ENCODE measurements around the gene DIP2A. TPM values are rescaled to one million over a fixed set of nuclear protein-coding genes. Genes with fewer than 3 reads are reported as not detected.
"Not testable (repeated sequence)": the region's sequence is repeated elsewhere in the genome, so short reads cannot be mapped to it uniquely, and the experiment has no call there.

The DIP2A gene
- total and polyA plus RNA-seq, 4 donors = 5.3 to 61.5 (median 28.0) TPM

- no peaks in the 10 kb centered on the region for H3K27me3 ChIP-seq (ENCODE audit: control insufficient read depth in 1 of 2, insufficient read depth in 2 of 2, low read length in 1 of 2)
- no peak overlapping the region for H3K27ac ChIP-seq (ENCODE audit: low read depth in 1 of 2, low read length in 2 of 2)
- no peak for ATAC-seq (ENCODE audit: low FRiP score)
- no peak for DNase-seq
- WGBS, 2 donors = 54% methylated on average over 5 of the region's 5 CpGs
- H3K36me3 ChIP-seq (ENCODE audit: control insufficient read depth in 1 of 2, insufficient read depth in 2 of 2, low read length in 1 of 2) = no peaks in the 10 kb centered on the region
- H3K4me3 ChIP-seq (ENCODE audit: low read length in 2 of 2) = no peak overlapping the region
- H3K4me1 ChIP-seq (ENCODE audit: control insufficient read depth in 1 of 2, insufficient read depth in 2 of 2, low read length in 2 of 2) = peaks cover 0 to 3% of the 10 kb centered on the region in 2 donors
- H3K9me3 ChIP-seq (ENCODE audit: control insufficient read depth, low read length) = no peaks in the 10 kb centered on the region
- intact Hi-C loops (cut with DNase I) = no loop called here
Measured at GRCh38 chr21:46461909-46462308, 3.2 kb downstream of the DIP2A start.

DNA sequence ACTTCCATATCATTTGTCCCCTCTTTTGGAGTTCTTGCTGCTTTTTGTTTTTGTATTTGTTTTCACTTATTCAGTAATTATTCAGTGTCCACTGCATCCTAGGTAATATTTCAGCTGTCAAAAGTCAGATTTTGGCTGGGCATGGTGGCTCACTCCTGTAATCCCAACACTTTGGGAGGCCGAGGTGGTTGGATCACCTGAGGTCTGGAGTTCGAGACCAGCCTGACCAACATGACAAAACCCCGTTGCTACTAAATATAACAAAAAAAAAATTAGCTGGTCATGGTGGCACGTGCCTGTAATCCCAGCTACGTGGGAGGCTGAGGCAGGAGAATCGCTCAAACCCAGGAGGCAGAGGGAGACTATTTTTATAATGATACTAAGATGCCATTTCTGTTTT lies 6.5 kb downstream of the DIP2A start:
- ATAC-seq (ENCODE audit: low FRiP score); H3K36me3 ChIP-seq (ENCODE audit: control insufficient read depth in 1 of 2, insufficient read depth in 2 of 2, low read length in 1 of 2); intact Hi-C loops (cut with DNase I); H3K4me3 ChIP-seq (ENCODE audit: low read length in 2 of 2); H3K4me1 ChIP-seq (ENCODE audit: control insufficient read depth in 1 of 2, insufficient read depth in 2 of 2, low read length in 2 of 2); H3K9me3 ChIP-seq (ENCODE audit: control insufficient read depth, low read length); H3K27me3 ChIP-seq (ENCODE audit: control insufficient read depth in 1 of 2, insufficient read depth in 2 of 2, low read length in 1 of 2); DNase-seq; H3K27ac ChIP-seq (ENCODE audit: low read depth in 1 of 2, low read length in 2 of 2): not testable (repeated sequence)
- 94% methylated on average over 6 of the region's 6 CpGs for whole genome bisulfite sequencing, 2 donors

DNA sequence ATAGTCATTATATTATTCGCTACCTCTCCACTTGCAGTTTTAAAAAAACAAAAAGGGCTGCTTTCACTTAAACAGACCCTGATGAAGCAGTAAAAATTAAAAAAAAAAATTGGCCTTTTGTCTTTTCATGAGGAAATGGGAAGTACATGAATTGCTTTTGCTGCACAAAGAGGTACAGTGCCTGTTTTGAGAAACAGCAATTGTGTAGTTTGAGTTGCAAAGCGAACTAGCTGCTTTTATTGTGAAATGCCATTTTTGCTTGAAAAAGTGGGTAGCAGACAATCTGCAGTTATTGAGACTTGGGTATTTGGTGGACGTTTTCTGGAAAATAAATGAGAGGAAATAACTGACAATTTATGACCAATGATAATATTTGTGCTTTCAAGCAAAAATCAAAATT lies 7.0 kb downstream of the DIP2A start:
- DNase-seq (no peak), ATAC-seq (ENCODE audit: low FRiP score) (no peak)
- peaks cover 0 to 3% of the 10 kb centered on the region in 2 donors for H3K4me1 ChIP-seq (ENCODE audit: control insufficient read depth in 1 of 2, insufficient read depth in 2 of 2, low read length in 2 of 2)
- WGBS, 2 donors = 77 to 81% methylated on average over 3 of the region's 3 CpGs
- H3K27ac ChIP-seq (ENCODE audit: low read depth in 1 of 2, low read length in 2 of 2) = no peak overlapping the region
- no peak overlapping the region for H3K4me3 ChIP-seq (ENCODE audit: low read length in 2 of 2)
- no peaks in the 10 kb centered on the region for H3K27me3 ChIP-seq (ENCODE audit: control insufficient read depth in 1 of 2, insufficient read depth in 2 of 2, low read length in 1 of 2)
- no peaks in the 10 kb centered on the region for H3K9me3 ChIP-seq (ENCODE audit: control insufficient read depth, low read length)
- intact Hi-C loops (cut with DNase I) = no loop called here
- H3K36me3 ChIP-seq (ENCODE audit: control insufficient read depth in 1 of 2, insufficient read depth in 2 of 2, low read length in 1 of 2) = peaks cover 0 to 2% of the 10 kb centered on the region in 2 donors

DNA sequence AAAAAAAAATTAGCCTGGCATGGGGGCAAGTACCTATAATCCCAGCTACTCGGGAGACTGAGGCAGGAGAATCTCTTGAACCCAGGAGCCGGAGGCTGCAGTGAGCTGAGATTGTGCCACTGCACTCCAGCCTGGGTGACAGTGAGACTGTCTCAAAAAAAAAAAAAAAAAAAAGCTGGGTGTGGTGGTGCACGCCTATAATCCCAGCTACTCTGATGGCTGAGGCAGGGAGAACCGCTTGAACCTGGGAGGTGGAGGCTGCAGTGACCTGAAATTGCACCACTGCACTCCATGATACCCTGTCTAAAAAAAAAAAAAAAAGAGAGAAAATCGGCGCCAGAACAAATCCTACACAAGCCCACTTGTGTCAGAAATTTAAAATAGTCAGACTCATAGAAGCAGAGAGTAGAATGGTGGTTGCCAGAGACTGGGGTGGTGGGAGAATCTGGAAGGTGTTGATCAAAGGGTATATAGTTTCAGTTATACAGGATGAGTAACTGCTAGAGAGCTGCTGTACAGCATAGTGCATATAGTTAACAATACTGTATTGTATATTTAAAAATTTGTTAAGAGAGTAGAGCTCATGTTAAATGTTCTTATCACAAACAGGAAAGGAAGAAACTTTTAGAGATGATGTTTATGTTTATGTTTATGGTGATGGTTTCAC lies 9.6 kb downstream of the DIP2A start:
- H3K36me3 ChIP-seq (ENCODE audit: control insufficient read depth in 1 of 2, insufficient read depth in 2 of 2, low read length in 1 of 2) = peaks cover 0 to 2% of the 10 kb centered on the region in 2 donors
- no peaks in the 10 kb centered on the region for H3K27me3 ChIP-seq (ENCODE audit: control insufficient read depth in 1 of 2, insufficient read depth in 2 of 2, low read length in 1 of 2)
- H3K4me1 ChIP-seq (ENCODE audit: control insufficient read depth in 1 of 2, insufficient read depth in 2 of 2, low read length in 2 of 2) = no peaks in the 10 kb centered on the region
- intact Hi-C loops (cut with DNase I) = no loop called here
- H3K4me3 ChIP-seq (ENCODE audit: low read length in 2 of 2) = no peak overlapping the region
- ATAC-seq (ENCODE audit: low FRiP score) = no peak
- no peak for DNase-seq
- 81 to 82% methylated on average over 6 of the region's 6 CpGs for WGBS, 2 donors
- H3K27ac ChIP-seq (ENCODE audit: low read depth in 1 of 2, low read length in 2 of 2) = no peak overlapping the region
- H3K9me3 ChIP-seq (ENCODE audit: control insufficient read depth, low read length) = no peaks in the 10 kb centered on the region

- no peaks in the 10 kb centered on the region for H3K4me1 ChIP-seq (ENCODE audit: control insufficient read depth in 1 of 2, insufficient read depth in 2 of 2, low read length in 2 of 2)
- no peak overlapping the region for H3K27ac ChIP-seq (ENCODE audit: low read depth in 1 of 2, low read length in 2 of 2)
- no peak overlapping the region for H3K4me3 ChIP-seq (ENCODE audit: low read length in 2 of 2)
- H3K9me3 ChIP-seq (ENCODE audit: control insufficient read depth, low read length) = no peaks in the 10 kb centered on the region
- DNase-seq = no peak
- 87 to 89% methylated on average over 3 of the region's 3 CpGs for WGBS, 2 donors
- H3K36me3 ChIP-seq (ENCODE audit: control insufficient read depth in 1 of 2, insufficient read depth in 2 of 2, low read length in 1 of 2) = peaks cover 0 to 2% of the 10 kb centered on the region in 2 donors
- ATAC-seq (ENCODE audit: low FRiP score) = no peak
- intact Hi-C loops (cut with DNase I) = no loop called here
- H3K27me3 ChIP-seq (ENCODE audit: control insufficient read depth in 1 of 2, insufficient read depth in 2 of 2, low read length in 1 of 2) = no peaks in the 10 kb centered on the region
Measured at GRCh38 chr21:46469275-46469674, 10.6 kb downstream of the DIP2A start.

GRCh38 chr21:46471514-46471913 lies 12.8 kb downstream of the DIP2A start:
- WGBS, 2 donors = 92 to 93% methylated on average over 1 of the region's 1 CpG
- no peak overlapping the region for H3K4me3 ChIP-seq (ENCODE audit: low read length in 2 of 2)

GRCh38 chr21:46472246-46472645 lies 13.6 kb downstream of the DIP2A start:
- intact Hi-C loops (cut with DNase I) = no loop called here
- Histone ChIP-seq H3K9me3 (ENCODE audit: control insufficient read depth, low read length) (no peaks in the 10 kb centered on the region), H3K4me1 (ENCODE audit: control insufficient read depth in 1 of 2, insufficient read depth in 2 of 2, low read length in 2 of 2) (no peaks in the 10 kb centered on the region), H3K27me3 (ENCODE audit: control insufficient read depth in 1 of 2, insufficient read depth in 2 of 2, low read length in 1 of 2) (no peaks in the 10 kb centered on the region), H3K4me3 (ENCODE audit: low read length in 2 of 2) (no peak overlapping the region), H3K27ac (ENCODE audit: low read depth in 1 of 2, low read length in 2 of 2) (no peak overlapping the region), H3K36me3 (ENCODE audit: control insufficient read depth in 1 of 2, insufficient read depth in 2 of 2, low read length in 1 of 2) (peaks cover 0 to 3% of the 10 kb centered on the region in 2 donors)
- 93 to 95% methylated on average over 6 of the region's 6 CpGs for WGBS, 2 donors
- peak; percentile 52 for ATAC-seq (ENCODE audit: low FRiP score)
- DNase-seq = no peak

More at GRCh38 chr21:46471514-46471913, 12.8 kb downstream of the DIP2A start:
- Histone ChIP-seq H3K27ac (ENCODE audit: low read depth in 1 of 2, low read length in 2 of 2) (no peak overlapping the region), H3K4me1 (ENCODE audit: control insufficient read depth in 1 of 2, insufficient read depth in 2 of 2, low read length in 2 of 2) (no peaks in the 10 kb centered on the region), H3K9me3 (ENCODE audit: control insufficient read depth, low read length) (no peaks in the 10 kb centered on the region), H3K36me3 (ENCODE audit: control insufficient read depth in 1 of 2, insufficient read depth in 2 of 2, low read length in 1 of 2) (peaks cover 0 to 3% of the 10 kb centered on the region in 2 donors), H3K27me3 (ENCODE audit: control insufficient read depth in 1 of 2, insufficient read depth in 2 of 2, low read length in 1 of 2) (no peaks in the 10 kb centered on the region)
- ATAC-seq (ENCODE audit: low FRiP score) (no peak), DNase-seq (no peak)
- intact Hi-C loops (cut with DNase I) = no loop called here

- no peak overlapping the region for H3K4me3 ChIP-seq (ENCODE audit: low read length in 2 of 2)
- H3K36me3 ChIP-seq (ENCODE audit: control insufficient read depth in 1 of 2, insufficient read depth in 2 of 2, low read length in 1 of 2) = peaks cover 0 to 2% of the 10 kb centered on the region in 2 donors
- ATAC-seq (ENCODE audit: low FRiP score) (no peak), DNase-seq (no peak)
- H3K9me3 ChIP-seq (ENCODE audit: control insufficient read depth, low read length) = no peaks in the 10 kb centered on the region
- intact Hi-C loops (cut with DNase I) = no loop called here
- H3K4me1 ChIP-seq (ENCODE audit: control insufficient read depth in 1 of 2, insufficient read depth in 2 of 2, low read length in 2 of 2) = no peaks in the 10 kb centered on the region
- WGBS, 2 donors = 90 to 95% methylated on average over 2 of the region's 2 CpGs
- no peaks in the 10 kb centered on the region for H3K27me3 ChIP-seq (ENCODE audit: control insufficient read depth in 1 of 2, insufficient read depth in 2 of 2, low read length in 1 of 2)
- H3K27ac ChIP-seq (ENCODE audit: low read depth in 1 of 2, low read length in 2 of 2) = no peak overlapping the region
Measured at GRCh38 chr21:46474382-46474781, 15.7 kb downstream of the DIP2A start.

DNA sequence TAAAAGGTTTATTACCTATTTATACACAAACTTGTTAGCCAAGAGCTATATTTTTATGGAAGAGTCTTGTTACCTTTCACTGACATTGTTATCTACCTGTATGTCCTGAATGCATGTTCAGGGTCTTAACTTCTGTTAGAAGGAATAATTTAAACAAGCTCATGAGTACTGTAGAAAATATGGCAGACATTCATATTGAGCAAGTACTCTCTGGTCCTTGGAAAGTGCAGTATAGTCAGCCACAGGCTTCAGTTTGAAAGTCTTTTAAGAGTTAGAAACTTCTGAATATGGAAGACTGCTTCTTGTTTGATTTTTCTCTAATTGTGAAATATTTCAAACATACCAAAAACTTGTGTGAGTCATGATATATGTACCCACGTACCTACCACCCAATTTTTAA lies 16.6 kb downstream of the DIP2A start:
- H3K27me3 ChIP-seq (ENCODE audit: control insufficient read depth in 1 of 2, insufficient read depth in 2 of 2, low read length in 1 of 2) = no peaks in the 10 kb centered on the region
- H3K4me1 ChIP-seq (ENCODE audit: control insufficient read depth in 1 of 2, insufficient read depth in 2 of 2, low read length in 2 of 2) = no peaks in the 10 kb centered on the region
- ATAC-seq (ENCODE audit: low FRiP score) = no peak
- no peak overlapping the region for H3K27ac ChIP-seq (ENCODE audit: low read depth in 1 of 2, low read length in 2 of 2)
- H3K9me3 ChIP-seq (ENCODE audit: control insufficient read depth, low read length) = no peaks in the 10 kb centered on the region
- H3K4me3 ChIP-seq (ENCODE audit: low read length in 2 of 2) = no peak overlapping the region
- WGBS, 2 donors = 86 to 96% methylated on average over 1 of the region's 1 CpG
- DNase-seq = no peak
- intact Hi-C loops (cut with DNase I) = no loop called here
- peaks cover 0 to 1% of the 10 kb centered on the region in 2 donors for H3K36me3 ChIP-seq (ENCODE audit: control insufficient read depth in 1 of 2, insufficient read depth in 2 of 2, low read length in 1 of 2)

All from aorta (tissue), 5 donors.